ENCODE results near the gene PTEN. TPM values are rescaled to one million over a fixed set of nuclear protein-coding genes. Genes with fewer than 3 reads are reported as not detected.

The PTEN gene
- total RNA-seq, 2 donors from 2014 or later = 99.3 to 101 TPM

DNA sequence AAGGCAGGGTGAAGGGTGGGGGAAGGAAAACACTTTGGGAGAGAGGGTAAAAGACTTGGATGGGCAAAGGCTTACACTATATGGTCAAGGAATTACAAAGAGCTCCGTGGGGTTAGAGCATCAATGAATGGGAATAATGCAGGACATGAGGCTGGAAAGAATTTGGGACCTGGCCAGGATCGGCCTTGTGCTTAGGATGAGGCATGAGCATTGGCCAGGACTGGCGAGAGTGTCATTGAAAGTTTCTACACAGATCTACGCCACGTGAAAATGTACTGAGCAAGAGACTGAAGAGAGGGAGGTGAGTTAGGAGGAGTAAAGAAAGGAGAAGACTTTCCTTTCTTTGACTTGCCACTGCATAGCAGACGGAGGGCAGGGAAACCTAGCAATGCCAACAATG lies 142.8 kb downstream of the PTEN start:
- DNase-seq (no peak), ATAC-seq (no peak)
- intact Hi-C loops (cut with DNase I, micrococcal nuclease) = no loop called here

DNA sequence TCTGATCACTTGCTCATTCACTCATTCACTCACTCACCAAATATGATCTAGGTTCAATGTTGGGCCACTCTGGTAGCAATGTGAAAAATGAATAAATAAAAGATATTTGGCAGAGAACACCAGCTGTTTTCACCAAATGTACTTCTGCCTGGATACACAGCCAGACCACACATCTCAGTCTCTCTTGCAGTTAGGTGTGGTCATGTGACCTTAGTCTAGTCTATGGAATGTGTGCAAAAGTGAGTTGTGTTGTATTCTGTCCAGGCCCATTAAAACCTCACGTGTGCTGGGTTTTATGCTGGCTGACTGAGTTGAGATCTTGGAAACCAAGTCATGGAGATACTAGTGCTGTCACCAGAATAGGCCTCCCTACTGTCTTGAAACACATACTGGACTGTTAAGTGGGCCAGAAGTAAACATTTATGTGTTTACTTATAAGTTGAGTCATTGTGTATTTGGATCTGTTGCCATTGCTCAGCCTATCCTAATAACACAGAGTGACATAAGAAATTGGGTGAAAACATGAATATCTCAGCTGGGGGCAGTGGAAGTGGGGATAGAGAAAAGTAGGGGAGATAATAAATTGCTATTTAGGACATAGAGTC lies 145.5 kb downstream of the PTEN start:
- DNase-seq = no peak
- intact Hi-C loops (cut with DNase I, micrococcal nuclease) = no loop called here
- ATAC-seq = no peak

DNA sequence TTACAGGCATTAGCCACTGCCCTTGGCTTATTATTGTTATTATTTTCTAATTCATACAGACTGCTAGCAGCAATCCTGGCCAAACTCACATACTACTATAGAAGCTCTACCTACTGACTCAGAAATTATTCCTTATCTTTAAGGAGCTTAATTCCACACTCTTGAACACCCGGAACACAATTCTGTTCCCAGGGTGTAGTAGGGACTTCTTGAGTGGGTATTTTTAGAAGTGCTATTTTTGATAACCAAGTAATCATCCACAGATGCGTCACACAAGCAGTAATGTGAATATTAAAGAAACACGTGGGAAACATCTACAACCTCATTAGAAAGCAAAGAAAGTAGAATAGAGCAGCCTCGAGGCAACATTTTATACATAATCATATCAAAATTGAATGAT lies 149.2 kb downstream of the PTEN start:
- no peak for ATAC-seq
- no peak for DNase-seq
- intact Hi-C loops (cut with DNase I, micrococcal nuclease) = no loop called here

DNA sequence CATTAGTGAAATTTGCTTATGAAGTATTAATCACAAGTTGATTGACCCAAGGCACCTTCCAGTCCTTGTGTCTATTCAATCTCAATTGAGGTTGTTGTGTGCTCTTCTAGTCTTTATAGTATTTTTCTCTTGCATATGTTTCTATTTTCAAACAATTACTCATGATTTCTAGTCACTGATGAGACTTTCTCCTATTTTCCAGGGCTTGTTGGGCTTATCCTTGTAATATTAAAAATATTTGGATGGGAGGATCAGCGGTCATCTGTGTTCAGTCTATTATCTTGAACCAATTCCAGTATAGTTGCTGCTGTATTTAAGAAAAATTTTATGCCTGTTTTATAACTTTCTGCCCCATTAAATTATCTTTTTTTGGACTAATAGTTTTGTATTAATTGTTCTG lies 154.4 kb downstream of the PTEN start:
- no peak for DNase-seq
- no peak for ATAC-seq
- intact Hi-C loops (cut with DNase I, micrococcal nuclease) = no loop called here

DNA sequence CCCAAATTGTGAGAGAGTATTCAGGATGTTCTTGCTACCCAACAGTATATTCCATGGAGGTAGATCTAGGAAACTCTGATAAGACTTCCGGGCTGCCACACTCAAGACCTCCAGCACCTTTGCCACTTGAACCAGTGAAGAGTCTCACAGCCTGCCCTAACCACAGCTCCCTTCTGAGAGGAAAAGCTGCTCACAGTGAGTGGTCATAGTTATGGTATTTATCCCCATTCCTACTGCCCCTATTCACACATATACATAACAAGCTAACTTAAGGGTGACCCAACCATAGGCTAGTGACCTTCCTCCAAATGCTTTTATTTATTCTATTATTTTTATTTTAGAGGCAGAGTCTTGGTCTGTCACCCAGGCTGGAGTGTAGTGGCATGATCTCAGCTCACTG lies 156.3 kb downstream of the PTEN start:
- DNase-seq = no peak
- intact Hi-C loops (cut with DNase I, micrococcal nuclease) = no loop called here
- no peak for ATAC-seq

Other genes starting within 250 kb of the PTEN start
- gene PAPSS2, start 203.7 kb upstream of the PTEN start, total RNA-seq = 100 to 1,000 TPM; 219 to 322 TPM
- gene ATAD1, start 45.4 kb upstream of the PTEN start, total RNA-seq = 10 to 100 TPM; 50.5 to 51.0 TPM
- 1 to 10 TPM; 1.3 to 1.4 TPM for gene KLLN, start 92 bp upstream of the PTEN start, total RNA-seq